Measurements from ENCODE around the gene NME8.

The NME8 gene

GRCh38 chr7:37832194-37832593 lies 16.2 kb upstream of the NME8 start:
- no peaks in the 10 kb centered on the region for H3K79me2 ChIP-seq (ENCODE audit: low read length)
- TF ChIP-seq EZH2phosphoT487 (IDR thresholded peaks at IDR 0.05; ENCODE audit: low read length): no peak
- peak; percentile 17; the same call in 1 of the 2 replicates for TF ChIP-seq CTCF (IDR thresholded peaks at IDR 0.05; ENCODE audit: low read length)
- TF ChIP-seq EZH2 (optimal IDR thresholded peaks at IDR 0.05; ENCODE audit: low read depth, low read length): no peak
- no peaks in the 10 kb centered on the region for H3K36me3 ChIP-seq (replicated peaks; ENCODE audit: insufficient read depth, low read length)
- no peaks in the 10 kb centered on the region for H3K27me3 ChIP-seq (replicated peaks; ENCODE audit: insufficient read depth, low read length)
- no peaks in the 10 kb centered on the region for H3K9me2 ChIP-seq (replicated peaks; ENCODE audit: insufficient read depth, low read length)
- H3K9me3 ChIP-seq (replicated peaks; ENCODE audit: insufficient read depth, low read length): no peaks in the 10 kb centered on the region
- H3K4me2 ChIP-seq (ENCODE audit: low read depth, low read length): no peak overlapping the region
- H3F3A ChIP-seq (ENCODE audit: insufficient read depth, low read length): no peaks in the 10 kb centered on the region
- no peak overlapping the region for H3K4me3 ChIP-seq (ENCODE audit: low read length)
- no peak overlapping the region for H2AFZ ChIP-seq (ENCODE audit: low read length)
- H4K20me1 ChIP-seq (ENCODE audit: insufficient read depth, low read length): no peaks in the 10 kb centered on the region
- 0 out of 2 replicates have a peak, but pooled peaks cover under 1% of the 10 kb centered on the region for H3K4me1 ChIP-seq (ENCODE audit: low read length)
- no peak overlapping the region for H3K27ac ChIP-seq (ENCODE audit: low read length)
- DNase-seq: no peak
- H3K9ac ChIP-seq (ENCODE audit: low read length): no peak overlapping the region

- Histone ChIP-seq H3F3A (ENCODE audit: insufficient read depth, low read length) (no peaks in the 10 kb centered on the region), H3K9me3 (replicated peaks; ENCODE audit: insufficient read depth, low read length) (no peaks in the 10 kb centered on the region), H4K20me1 (ENCODE audit: insufficient read depth, low read length) (no peaks in the 10 kb centered on the region), H3K27me3 (replicated peaks; ENCODE audit: insufficient read depth, low read length) (no peaks in the 10 kb centered on the region), H2AFZ (ENCODE audit: low read length) (peak overlapping the region; percentile 89), H3K27ac (ENCODE audit: low read length) (no peak overlapping the region), H3K79me2 (ENCODE audit: low read length) (no peaks in the 10 kb centered on the region), H3K4me3 (ENCODE audit: low read length) (peak overlapping the region; percentile 68), H3K9ac (ENCODE audit: low read length) (peak overlapping the region; percentile 40; the same call in 1 of the 2 replicates), H3K36me3 (replicated peaks; ENCODE audit: insufficient read depth, low read length) (no peaks in the 10 kb centered on the region), H3K4me1 (ENCODE audit: low read length) (no peaks in the 10 kb centered on the region), H3K4me2 (ENCODE audit: low read depth, low read length) (peak overlapping the region; percentile 92), H3K9me2 (replicated peaks; ENCODE audit: insufficient read depth, low read length) (no peaks in the 10 kb centered on the region)
- peak; percentile 46 for TF ChIP-seq CTCF (IDR thresholded peaks at IDR 0.05; ENCODE audit: low read length)
- no peak for TF ChIP-seq EZH2 (optimal IDR thresholded peaks at IDR 0.05; ENCODE audit: low read depth, low read length)
- no peak for TF ChIP-seq EZH2phosphoT487 (IDR thresholded peaks at IDR 0.05; ENCODE audit: low read length)
- peak; percentile 68 for DNase-seq
Measured at GRCh38 chr7:37833107-37833817, 15.1 kb upstream of the NME8 start.

GRCh38 chr7:37833818-37834146 lies 14.6 kb upstream of the NME8 start:
- Histone ChIP-seq H3K27ac (ENCODE audit: low read length) (no peak overlapping the region), H3K4me2 (ENCODE audit: low read depth, low read length) (no peak overlapping the region), H4K20me1 (ENCODE audit: insufficient read depth, low read length) (no peaks in the 10 kb centered on the region), H3K36me3 (replicated peaks; ENCODE audit: insufficient read depth, low read length) (no peaks in the 10 kb centered on the region), H3K27me3 (replicated peaks; ENCODE audit: insufficient read depth, low read length) (no peaks in the 10 kb centered on the region), H3K4me1 (ENCODE audit: low read length) (no peaks in the 10 kb centered on the region), H3K4me3 (ENCODE audit: low read length) (no peak overlapping the region), H2AFZ (ENCODE audit: low read length) (no peak overlapping the region), H3K79me2 (ENCODE audit: low read length) (no peaks in the 10 kb centered on the region), H3K9ac (ENCODE audit: low read length) (no peak overlapping the region), H3K9me3 (replicated peaks; ENCODE audit: insufficient read depth, low read length) (no peaks in the 10 kb centered on the region), H3F3A (ENCODE audit: insufficient read depth, low read length) (no peaks in the 10 kb centered on the region), H3K9me2 (replicated peaks; ENCODE audit: insufficient read depth, low read length) (no peaks in the 10 kb centered on the region)
- no peak for DNase-seq
- TF ChIP-seq CTCF (IDR thresholded peaks at IDR 0.05; ENCODE audit: low read length) (no peak), EZH2phosphoT487 (IDR thresholded peaks at IDR 0.05; ENCODE audit: low read length) (no peak), EZH2 (optimal IDR thresholded peaks at IDR 0.05; ENCODE audit: low read depth, low read length) (no peak)
